Endothelial cell (in vitro differentiated cells): ENCODE data around the gene DIP2C. TPM values are rescaled to one million over a fixed set of nuclear protein-coding genes. Genes with fewer than 3 reads are reported as not detected.
"Not testable (repeated sequence)": the region's sequence is repeated elsewhere in the genome, so short reads cannot be mapped to it uniquely, and the experiment has no call there.

Experiments used
- DNase-seq: peaks from one replicate; pipeline ENCODE4 v3.0.0; 2021; ENCODE audit warnings: low spot score
- H3K27ac Mint-ChIP-seq: one replicate; pipeline ENCODE4 v1.8.0; 2021; ENCODE audit warnings: mixed read lengths, inconsistent platforms; ENCODE audit not compliant: unreplicated experiment
- H3K27me3 Mint-ChIP-seq: one replicate; pipeline ENCODE4 v1.8.0; 2021; ENCODE audit warnings: mild to moderate bottlenecking, moderate library complexity, mixed read lengths, inconsistent platforms; ENCODE audit not compliant: unreplicated experiment
- H3K36me3 Mint-ChIP-seq: one replicate; pipeline ENCODE4 v1.8.0; 2021; ENCODE audit warnings: mild to moderate bottlenecking, low read depth, mixed read lengths, inconsistent platforms; ENCODE audit not compliant: unreplicated experiment
- H3K4me1 Mint-ChIP-seq: one replicate; pipeline ENCODE4 v1.8.0; 2021; ENCODE audit warnings: mild to moderate bottlenecking, mixed read lengths, inconsistent platforms; ENCODE audit not compliant: unreplicated experiment
- H3K4me3 Mint-ChIP-seq: one replicate; pipeline ENCODE4 v1.8.0; 2021; ENCODE audit warnings: mild to moderate bottlenecking, mixed read lengths, inconsistent platforms; ENCODE audit not compliant: unreplicated experiment
- H3K9me3 Mint-ChIP-seq: one replicate; pipeline ENCODE4 v1.8.0; 2021; ENCODE audit warnings: mixed read lengths, inconsistent platforms; ENCODE audit not compliant: unreplicated experiment
- CTCF ChIP-seq: fragments of 200-600 bp; sonication (generic); IDR thresholded peaks from one replicate; pipeline ENCODE4 v1.5.0; 2021; ENCODE audit warnings: antibody characterized with exemption; ENCODE audit not compliant: unreplicated experiment
- total RNA-seq: library from RNA; stranded (reverse); fragmentation: NEBNext Ultra II Directional; extraction: Animal tissue kit (Norgen Biotek cat#: 25700); gene quantifications from one replicate; pipeline ENCODE4 v1.2.1, GENCODE V29; 2021; ENCODE audit not compliant: unreplicated experiment

The DIP2C gene
- total RNA-seq, 1 donor from 2014 or later: 13.1 TPM

GRCh38 chr10:453647-454046 lies 235.8 kb downstream of the DIP2C start:
- Mint-ChIP-seq H3K27ac (no peak overlapping the region), H3K4me1 (peaks cover 37% of the 10 kb centered on the region), H3K9me3 (no peaks in the 10 kb centered on the region), H3K4me3 (no peak overlapping the region), H3K27me3 (peaks cover 16% of the 10 kb centered on the region), H3K36me3 (peaks cover 14% of the 10 kb centered on the region)
- DNase-seq: no peak
- no peak for TF ChIP-seq CTCF

DNA sequence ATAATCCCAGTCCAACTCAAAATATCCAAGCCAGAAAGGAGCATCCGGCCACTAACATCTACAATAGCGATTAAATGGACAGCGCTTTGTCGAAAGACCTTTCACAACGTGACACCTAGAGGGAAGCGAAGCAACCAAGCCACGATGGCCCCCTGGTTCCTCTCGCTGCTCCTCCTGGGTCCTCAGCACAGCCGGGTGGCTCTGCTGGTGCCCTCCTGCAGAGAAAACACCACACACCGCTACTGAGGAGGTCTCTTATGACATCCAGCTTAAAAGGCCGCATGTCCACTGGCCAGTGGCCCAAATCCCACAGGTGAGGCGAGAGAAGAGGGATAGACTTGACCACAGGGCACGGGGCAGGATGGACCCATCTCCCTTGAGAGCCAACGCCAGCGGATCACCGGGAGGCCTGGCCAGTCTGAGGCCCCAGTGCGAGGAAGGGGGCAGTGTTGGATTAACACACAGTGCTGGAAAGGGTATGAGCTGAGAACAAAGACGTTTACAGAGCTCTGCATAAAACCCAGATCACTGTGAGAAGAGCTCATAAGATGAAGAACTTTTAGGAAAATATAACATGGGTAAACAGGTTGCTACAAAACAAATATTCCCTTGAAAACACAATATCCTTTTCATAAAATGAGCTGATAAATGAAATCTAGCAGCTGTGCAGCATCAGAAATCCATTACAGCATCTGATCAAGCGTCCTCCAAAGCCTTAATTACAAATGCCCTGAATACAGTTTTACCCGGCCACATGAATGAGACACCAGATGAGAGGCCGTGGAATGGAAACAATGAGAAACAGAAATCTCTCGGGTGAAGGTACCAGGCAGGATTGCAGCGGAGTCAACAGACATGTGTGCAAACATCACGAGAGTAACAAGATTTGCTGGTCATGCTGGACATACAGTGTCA lies 236.7 kb downstream of the DIP2C start:
- Mint-ChIP-seq H3K9me3 (no peaks in the 10 kb centered on the region), H3K4me1 (peaks cover 31% of the 10 kb centered on the region), H3K36me3 (peaks cover 14% of the 10 kb centered on the region), H3K27ac (no peak overlapping the region), H3K27me3 (peaks cover 13% of the 10 kb centered on the region), H3K4me3 (no peak overlapping the region)
- no peak for TF ChIP-seq CTCF
- DNase-seq: no peak

DNA sequence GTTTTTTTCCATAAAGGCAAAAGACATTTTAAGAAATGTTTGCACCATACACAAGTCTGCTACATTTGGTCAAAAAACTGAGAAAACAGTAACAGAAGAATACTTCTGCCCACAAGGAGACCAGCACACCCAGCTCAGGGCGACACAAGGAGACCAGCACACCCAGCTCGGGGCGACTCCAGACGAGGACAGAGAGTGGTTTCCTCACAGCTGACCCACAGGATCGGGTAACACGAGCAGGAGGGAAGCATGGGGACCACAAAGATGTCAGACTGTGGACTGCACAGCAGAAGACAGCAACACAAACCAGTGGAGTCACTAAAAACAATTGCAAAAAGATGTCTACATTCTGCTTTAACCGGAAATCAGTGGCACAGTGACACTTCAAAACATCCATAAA lies 237.6 kb downstream of the DIP2C start:
- no peak for TF ChIP-seq CTCF
- Mint-ChIP-seq H3K4me1 (peaks cover 30% of the 10 kb centered on the region), H3K27ac (no peak overlapping the region), H3K36me3 (peaks cover 10% of the 10 kb centered on the region), H3K27me3 (peaks cover 16% of the 10 kb centered on the region), H3K9me3 (no peaks in the 10 kb centered on the region), H3K4me3 (no peak overlapping the region)
- no peak for DNase-seq

DNA sequence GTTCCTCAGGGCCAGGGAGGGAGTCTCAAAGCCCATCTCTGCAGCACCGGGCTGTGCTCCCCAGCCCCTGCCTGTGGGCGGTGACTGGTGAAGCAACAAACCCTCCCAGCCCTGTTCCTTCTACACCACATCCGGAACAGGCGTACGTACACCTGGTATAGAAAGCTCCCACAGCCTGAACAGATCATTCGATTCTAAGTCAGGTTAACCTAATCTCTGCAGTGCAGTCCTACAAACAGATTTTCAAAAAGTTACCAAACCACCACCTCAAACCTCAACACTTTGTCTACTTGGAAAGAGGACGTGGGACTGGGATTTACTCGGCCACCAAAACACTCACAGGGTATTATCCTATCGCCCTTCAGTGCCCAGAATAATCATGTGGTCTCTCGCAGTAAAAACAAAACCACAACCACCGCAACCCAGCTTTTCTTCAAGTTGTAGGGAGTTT lies 238.4 kb downstream of the DIP2C start:
- Mint-ChIP-seq H3K4me1 (peaks cover 35% of the 10 kb centered on the region), H3K4me3 (no peak overlapping the region), H3K9me3 (no peaks in the 10 kb centered on the region), H3K27me3 (peaks cover 17% of the 10 kb centered on the region), H3K27ac (no peak overlapping the region), H3K36me3 (peaks cover 17% of the 10 kb centered on the region)
- TF ChIP-seq CTCF: no peak
- no peak for DNase-seq

GRCh38 chr10:450463-450862 lies 239.0 kb downstream of the DIP2C start:
- H3K27me3 Mint-ChIP-seq: peaks cover 17% of the 10 kb centered on the region
- peaks cover 17% of the 10 kb centered on the region for H3K36me3 Mint-ChIP-seq
- TF ChIP-seq CTCF: no peak
- H3K4me3 Mint-ChIP-seq: no peak overlapping the region
- peaks cover 35% of the 10 kb centered on the region for H3K4me1 Mint-ChIP-seq
- no peaks in the 10 kb centered on the region for H3K9me3 Mint-ChIP-seq
- H3K27ac Mint-ChIP-seq: no peak overlapping the region
- no peak for DNase-seq

- H3K27ac Mint-ChIP-seq: peak overlapping the region; percentile 4
- H3K27me3 Mint-ChIP-seq: peaks cover 17% of the 10 kb centered on the region
These were observed 240.1 kb downstream of the DIP2C start for GRCh38 chr10:449331-449730.

More at GRCh38 chr10:449331-449730, 240.1 kb downstream of the DIP2C start:
- not testable (repeated sequence) for H3K9me3 Mint-ChIP-seq, H3K4me3 Mint-ChIP-seq, DNase-seq
- H3K4me1 Mint-ChIP-seq: peaks cover 31% of the 10 kb centered on the region
- peaks cover 15% of the 10 kb centered on the region for H3K36me3 Mint-ChIP-seq
